ENCODE data around the gene JAKMIP1.

DNA sequence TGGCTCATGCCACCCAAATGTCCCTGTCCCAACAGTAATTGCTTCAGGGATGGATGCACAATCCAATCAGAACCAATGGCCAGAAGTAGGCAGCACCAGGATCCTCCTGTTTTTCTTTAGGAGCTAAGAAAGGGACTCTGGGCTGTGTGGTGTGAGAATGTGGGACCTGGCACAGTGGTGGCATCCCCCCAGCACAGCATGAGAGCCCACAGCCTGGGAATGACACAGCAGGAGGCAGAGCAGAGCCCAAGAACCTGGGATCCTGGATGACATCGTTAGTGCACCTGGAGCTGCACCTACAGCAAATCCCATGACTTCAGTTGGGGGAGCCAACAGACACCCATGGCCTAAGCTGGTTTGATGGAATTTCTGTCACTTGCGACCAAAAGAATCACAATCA lies 111.4 kb downstream of the JAKMIP1 start:
- TF ChIP-seq, protein P1, sequence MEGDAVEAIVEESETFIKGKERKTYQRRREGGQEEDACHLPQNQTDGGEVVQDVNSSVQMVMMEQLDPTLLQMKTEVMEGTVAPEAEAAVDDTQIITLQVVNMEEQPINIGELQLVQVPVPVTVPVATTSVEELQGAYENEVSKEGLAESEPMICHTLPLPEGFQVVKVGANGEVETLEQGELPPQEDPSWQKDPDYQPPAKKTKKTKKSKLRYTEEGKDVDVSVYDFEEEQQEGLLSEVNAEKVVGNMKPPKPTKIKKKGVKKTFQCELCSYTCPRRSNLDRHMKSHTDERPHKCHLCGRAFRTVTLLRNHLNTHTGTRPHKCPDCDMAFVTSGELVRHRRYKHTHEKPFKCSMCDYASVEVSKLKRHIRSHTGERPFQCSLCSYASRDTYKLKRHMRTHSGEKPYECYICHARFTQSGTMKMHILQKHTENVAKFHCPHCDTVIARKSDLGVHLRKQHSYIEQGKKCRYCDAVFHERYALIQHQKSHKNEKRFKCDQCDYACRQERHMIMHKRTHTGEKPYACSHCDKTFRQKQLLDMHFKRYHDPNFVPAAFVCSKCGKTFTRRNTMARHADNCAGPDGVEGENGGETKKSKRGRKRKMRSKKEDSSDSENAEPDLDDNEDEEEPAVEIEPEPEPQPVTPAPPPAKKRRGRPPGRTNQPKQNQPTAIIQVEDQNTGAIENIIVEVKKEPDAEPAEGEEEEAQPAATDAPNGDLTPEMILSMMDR (IDR thresholded peaks at IDR 0.05), result no peak
- no peak for TF ChIP-seq POLR2A (IDR thresholded peaks at IDR 0.05)

Data from esophagus squamous epithelium (tissue), 4 donors.